GM19452 (cell line): ENCODE measurements around the gene PHF2.

Source experiments
- ATAC-seq: cut with Tn5 transposase; IDR thresholded peaks from one replicate; pipeline ENCODE4 v1.9.1; 2021; ENCODE audit not compliant: unreplicated experiment

The PHF2 gene

GRCh38 chr9:93676310-93677047 lies 100.1 kb downstream of the PHF2 start:
- no peak for ATAC-seq

GRCh38 chr9:93677048-93677571 lies 100.7 kb downstream of the PHF2 start:
- no peak for ATAC-seq

- no peak for ATAC-seq
These were observed 101.3 kb downstream of the PHF2 start for GRCh38 chr9:93677641-93678136.

GRCh38 chr9:93678199-93679019 lies 102.0 kb downstream of the PHF2 start:
- no peak for ATAC-seq

- ATAC-seq = no peak
These were observed 103.4 kb downstream of the PHF2 start for GRCh38 chr9:93679536-93680442.

GRCh38 chr9:93680443-93681268 lies 104.3 kb downstream of the PHF2 start:
- no peak for ATAC-seq

GRCh38 chr9:93681269-93682154 lies 105.1 kb downstream of the PHF2 start:
- no peak for ATAC-seq

- no peak for ATAC-seq
These were observed 106.0 kb downstream of the PHF2 start for GRCh38 chr9:93682155-93682968.

- ATAC-seq = no peak
These were observed 107.1 kb downstream of the PHF2 start for GRCh38 chr9:93683331-93684134.

GRCh38 chr9:93684161-93684765 lies 107.9 kb downstream of the PHF2 start:
- no peak for ATAC-seq

GRCh38 chr9:93684806-93685543 lies 108.6 kb downstream of the PHF2 start:
- ATAC-seq = no peak

- ATAC-seq = no peak
These were observed 109.9 kb downstream of the PHF2 start for GRCh38 chr9:93686127-93686879.

GRCh38 chr9:93686880-93687236 lies 110.5 kb downstream of the PHF2 start:
- no peak for ATAC-seq

GRCh38 chr9:93690618-93691017 lies 114.2 kb downstream of the PHF2 start:
- no peak for ATAC-seq

GRCh38 chr9:93693129-93693528 lies 116.7 kb downstream of the PHF2 start:
- ATAC-seq = no peak
